GM10847 (cell line): ENCODE data around the gene PABPC5.

Experiments used
- POLR2A ChIP-seq: IDR thresholded peaks from 2 replicates; pipeline ENCODE4 v1.6.1; 2011; ENCODE audit not compliant: insufficient read length; ENCODE audit errors: extremely low read depth

PABPC5 gene

GRCh38 chrX:91434351-91435168 is at the start of gene PABPC5:
TSS of gene PABPC5 (plus strand) at chrX:91434839. CDS start at chrX:91435578, 739 bp downstream.
- TF ChIP-seq POLR2A, result no peak

GRCh38 chrX:91389026-91389425 is 45.6 kb upstream of the PABPC5 start:
- TF ChIP-seq POLR2A, result no peak

- TF ChIP-seq POLR2A, result no peak
Observed at GRCh38 chrX:91414713-91415112, 19.9 kb upstream of the PABPC5 start.

GRCh38 chrX:91435395-91435794 is 756 bp downstream of the PABPC5 start:
- no peak for TF ChIP-seq POLR2A
